Measurements from ENCODE around the gene PROZ. TPM values are rescaled to one million over a fixed set of nuclear protein-coding genes. Genes with fewer than 3 reads are reported as not detected.
A peak's percentile ranks its signal among the peaks of the same experiment; 100 is the strongest.

The PROZ gene
- total and polyA plus RNA-seq, 2 of the 13 experiments (the other 11 are each of a cell fraction or from before 2014, with no cell fraction given), result 5.6 to 22.5 TPM

- TF ChIP-seq, protein P1, sequence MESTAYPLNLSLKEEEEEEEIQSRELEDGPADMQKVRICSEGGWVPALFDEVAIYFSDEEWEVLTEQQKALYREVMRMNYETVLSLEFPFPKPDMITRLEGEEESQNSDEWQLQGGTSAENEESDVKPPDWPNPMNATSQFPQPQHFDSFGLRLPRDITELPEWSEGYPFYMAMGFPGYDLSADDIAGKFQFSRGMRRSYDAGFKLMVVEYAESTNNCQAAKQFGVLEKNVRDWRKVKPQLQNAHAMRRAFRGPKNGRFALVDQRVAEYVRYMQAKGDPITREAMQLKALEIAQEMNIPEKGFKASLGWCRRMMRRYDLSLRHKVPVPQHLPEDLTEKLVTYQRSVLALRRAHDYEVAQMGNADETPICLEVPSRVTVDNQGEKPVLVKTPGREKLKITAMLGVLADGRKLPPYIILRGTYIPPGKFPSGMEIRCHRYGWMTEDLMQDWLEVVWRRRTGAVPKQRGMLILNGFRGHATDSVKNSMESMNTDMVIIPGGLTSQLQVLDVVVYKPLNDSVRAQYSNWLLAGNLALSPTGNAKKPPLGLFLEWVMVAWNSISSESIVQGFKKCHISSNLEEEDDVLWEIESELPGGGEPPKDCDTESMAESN (CRISPR knock-in tag; conservative IDR thresholded peaks at IDR 0.05), result peak; percentile 83
- no peak for TF ChIP-seq ZNF367 (CRISPR knock-in tag; IDR thresholded peaks at IDR 0.05; ENCODE audit: borderline replicate concordance)
- TF ChIP-seq SMAD9 (CRISPR knock-in tag; IDR thresholded peaks at IDR 0.05), result no peak
- TF ChIP-seq GMEB2 (CRISPR knock-in tag; IDR thresholded peaks at IDR 0.05; ENCODE audit: low read depth), result peak; percentile 37; the same call in 1 of the 2 replicates
- peak; percentile 68; the same call in 1 of the 2 replicates for TF ChIP-seq ZNF205 (CRISPR knock-in tag; IDR thresholded peaks at IDR 0.05)
- TF ChIP-seq KDM2A (CRISPR knock-in tag; IDR thresholded peaks at IDR 0.05; ENCODE audit: borderline replicate concordance, low read depth), result peak; percentile 63; the same call in 1 of the 2 replicates
- TF ChIP-seq NFE2L1 (CRISPR knock-in tag; IDR thresholded peaks at IDR 0.05; ENCODE audit: borderline replicate concordance), result no peak
- no peak for TF ChIP-seq PRMT3 (CRISPR knock-in tag; IDR thresholded peaks at IDR 0.05; ENCODE audit: borderline replicate concordance, low read depth)
- no peak for TF ChIP-seq ZNF660 (CRISPR knock-in tag; IDR thresholded peaks at IDR 0.05; ENCODE audit: borderline replicate concordance, low read depth)
- no peak for TF ChIP-seq ZNF44 (CRISPR knock-in tag; IDR thresholded peaks at IDR 0.05)
- TF ChIP-seq ZNF225 (CRISPR knock-in tag; IDR thresholded peaks at IDR 0.05), result no peak
- TF ChIP-seq RNF2 (conservative IDR thresholded peaks at IDR 0.05; ENCODE audit: low read depth), result no peak
- no peak for TF ChIP-seq SETDB1 (CRISPR knock-in tag; IDR thresholded peaks at IDR 0.05; ENCODE audit: borderline replicate concordance)
- TF ChIP-seq ISX (CRISPR knock-in tag; conservative IDR thresholded peaks at IDR 0.05), result no peak
- no peak for TF ChIP-seq ZNF432 (CRISPR knock-in tag; IDR thresholded peaks at IDR 0.05; ENCODE audit: borderline replicate concordance)
- peak; percentile 42; the same call in 1 of the 2 replicates for TF ChIP-seq TRIM24 (CRISPR knock-in tag; IDR thresholded peaks at IDR 0.05)
- TF ChIP-seq ZNF431 (CRISPR knock-in tag; IDR thresholded peaks at IDR 0.05; ENCODE audit: borderline replicate concordance, low read depth), result peak; percentile 94; the same call in 1 of the 2 replicates
- TF ChIP-seq, protein P2, sequence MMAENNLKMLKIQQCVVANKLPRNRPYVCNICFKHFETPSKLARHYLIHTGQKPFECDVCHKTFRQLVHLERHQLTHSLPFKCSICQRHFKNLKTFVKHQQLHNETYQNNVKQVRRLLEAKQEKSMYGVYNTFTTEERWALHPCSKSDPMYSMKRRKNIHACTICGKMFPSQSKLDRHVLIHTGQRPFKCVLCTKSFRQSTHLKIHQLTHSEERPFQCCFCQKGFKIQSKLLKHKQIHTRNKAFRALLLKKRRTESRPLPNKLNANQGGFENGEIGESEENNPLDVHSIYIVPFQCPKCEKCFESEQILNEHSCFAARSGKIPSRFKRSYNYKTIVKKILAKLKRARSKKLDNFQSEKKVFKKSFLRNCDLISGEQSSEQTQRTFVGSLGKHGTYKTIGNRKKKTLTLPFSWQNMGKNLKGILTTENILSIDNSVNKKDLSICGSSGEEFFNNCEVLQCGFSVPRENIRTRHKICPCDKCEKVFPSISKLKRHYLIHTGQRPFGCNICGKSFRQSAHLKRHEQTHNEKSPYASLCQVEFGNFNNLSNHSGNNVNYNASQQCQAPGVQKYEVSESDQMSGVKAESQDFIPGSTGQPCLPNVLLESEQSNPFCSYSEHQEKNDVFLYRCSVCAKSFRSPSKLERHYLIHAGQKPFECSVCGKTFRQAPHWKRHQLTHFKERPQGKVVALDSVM (CRISPR knock-in tag; IDR thresholded peaks at IDR 0.05), result peak; percentile 51
- TF ChIP-seq, protein P3, sequence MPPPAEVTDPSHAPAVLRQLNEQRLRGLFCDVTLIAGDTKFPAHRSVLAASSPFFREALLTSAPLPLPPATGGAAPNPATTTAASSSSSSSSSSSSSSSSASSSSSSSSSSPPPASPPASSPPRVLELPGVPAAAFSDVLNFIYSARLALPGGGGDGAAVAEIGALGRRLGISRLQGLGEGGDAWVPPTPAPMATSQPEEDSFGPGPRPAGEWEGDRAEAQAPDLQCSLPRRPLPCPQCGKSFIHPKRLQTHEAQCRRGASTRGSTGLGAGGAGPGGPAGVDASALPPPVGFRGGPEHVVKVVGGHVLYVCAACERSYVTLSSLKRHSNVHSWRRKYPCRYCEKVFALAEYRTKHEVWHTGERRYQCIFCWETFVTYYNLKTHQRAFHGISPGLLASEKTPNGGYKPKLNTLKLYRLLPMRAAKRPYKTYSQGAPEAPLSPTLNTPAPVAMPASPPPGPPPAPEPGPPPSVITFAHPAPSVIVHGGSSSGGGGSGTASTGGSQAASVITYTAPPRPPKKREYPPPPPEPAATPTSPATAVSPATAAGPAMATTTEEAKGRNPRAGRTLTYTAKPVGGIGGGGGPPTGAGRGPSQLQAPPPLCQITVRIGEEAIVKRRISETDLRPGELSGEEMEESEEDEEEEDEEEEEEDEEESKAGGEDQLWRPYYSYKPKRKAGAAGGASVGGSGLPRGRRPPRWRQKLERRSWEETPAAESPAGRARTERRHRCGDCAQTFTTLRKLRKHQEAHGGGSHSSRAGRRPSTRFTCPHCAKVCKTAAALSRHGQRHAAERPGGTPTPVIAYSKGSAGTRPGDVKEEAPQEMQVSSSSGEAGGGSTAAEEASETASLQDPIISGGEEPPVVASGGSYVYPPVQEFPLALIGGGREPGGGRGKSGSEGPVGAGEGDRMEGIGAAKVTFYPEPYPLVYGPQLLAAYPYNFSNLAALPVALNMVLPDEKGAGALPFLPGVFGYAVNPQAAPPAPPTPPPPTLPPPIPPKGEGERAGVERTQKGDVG (CRISPR knock-in tag; IDR thresholded peaks at IDR 0.05; ENCODE audit: borderline replicate concordance), result peak; percentile 56; the same call in 1 of the 2 replicates
Observed at GRCh38 chr13:113138792-113139551, 19.5 kb upstream of the PROZ start (continued).

Measured in HepG2 (cell line).